NCI-H524 treated with DMSO at 0.1 percent for 48 hours (cell line): ENCODE data around the gene TUBB1.

Experiments
- DNase-seq: peaks from one replicate; lab custom pipeline; 2025; lab: John Stamatoyannopoulos, UW

The TUBB1 gene

GRCh38 chr20:58990651-58991445, 28.4 kb upstream of the TUBB1 start:
- no peak for DNase-seq

- no peak for DNase-seq
Observed at GRCh38 chr20:58991715-58992114, 27.5 kb upstream of the TUBB1 start.

GRCh38 chr20:58992911-58993310, 26.3 kb upstream of the TUBB1 start:
- no peak for DNase-seq

- no peak for DNase-seq
Observed at GRCh38 chr20:58993332-58994248, 25.6 kb upstream of the TUBB1 start.

GRCh38 chr20:58994390-58995159, 24.7 kb upstream of the TUBB1 start:
- DNase-seq, result no peak

GRCh38 chr20:58995461-58996225, 23.6 kb upstream of the TUBB1 start:
- no peak for DNase-seq

GRCh38 chr20:58996226-58996611, 23.0 kb upstream of the TUBB1 start:
- no peak for DNase-seq

- no peak for DNase-seq
Observed at GRCh38 chr20:58997141-58997770, 22.0 kb upstream of the TUBB1 start.

- no peak for DNase-seq
Observed at GRCh38 chr20:58998656-58999055, 20.6 kb upstream of the TUBB1 start.

- no peak for DNase-seq
Observed at GRCh38 chr20:59000326-59000725, 18.9 kb upstream of the TUBB1 start.

GRCh38 chr20:59001068-59001448, 18.2 kb upstream of the TUBB1 start:
- no peak for DNase-seq

GRCh38 chr20:59001449-59002171, 17.6 kb upstream of the TUBB1 start:
- no peak for DNase-seq

GRCh38 chr20:59002388-59002787, 16.8 kb upstream of the TUBB1 start:
- DNase-seq, result no peak

GRCh38 chr20:59002874-59003399, 16.3 kb upstream of the TUBB1 start:
- DNase-seq, result no peak

GRCh38 chr20:59003836-59004492, 15.3 kb upstream of the TUBB1 start:
- DNase-seq, result no peak

- no peak for DNase-seq
Observed at GRCh38 chr20:59004493-59004762, 14.8 kb upstream of the TUBB1 start.

GRCh38 chr20:59004763-59005522, 14.3 kb upstream of the TUBB1 start:
- no peak for DNase-seq

GRCh38 chr20:59005523-59006166, 13.6 kb upstream of the TUBB1 start:
- no peak for DNase-seq
